GM11168 (cell line): ENCODE measurements around the gene CADM2.

Experiments
- in situ Hi-C: fragments of 300-500 bp; cut with MboI; formaldehyde crosslinking; loops from one replicate; pipeline ENCODE4 v1.12.0; 2022; ENCODE audit warnings: low sequenced_read_pairs; ENCODE audit not compliant: unreplicated experiment

Gene CADM2

GRCh38 chr3:84980456-84980855, 21.7 kb downstream of the CADM2 start:
- in situ Hi-C loops = no loop called here

GRCh38 chr3:84983490-84983889, 24.7 kb downstream of the CADM2 start:
- in situ Hi-C loops = no loop called here

- in situ Hi-C loops = no loop called here
These were observed 25.6 kb downstream of the CADM2 start for GRCh38 chr3:84984429-84984828.

- in situ Hi-C loops = no loop called here
These were observed 27.0 kb downstream of the CADM2 start for GRCh38 chr3:84985795-84986194.

- in situ Hi-C loops = no loop called here
These were observed 29.1 kb downstream of the CADM2 start for GRCh38 chr3:84987706-84988504.

GRCh38 chr3:84989102-84989501, 30.3 kb downstream of the CADM2 start:
- in situ Hi-C loops = no loop called here

GRCh38 chr3:84991422-84991900, 32.7 kb downstream of the CADM2 start:
- in situ Hi-C loops = no loop called here

- in situ Hi-C loops = no loop called here
These were observed 35.2 kb downstream of the CADM2 start for GRCh38 chr3:84993956-84994355.

- in situ Hi-C loops = no loop called here
These were observed 39.8 kb downstream of the CADM2 start for GRCh38 chr3:84998545-84998944.

- in situ Hi-C loops = no loop called here
These were observed 44.7 kb downstream of the CADM2 start for GRCh38 chr3:85003479-85003878.

- in situ Hi-C loops = no loop called here
These were observed 45.4 kb downstream of the CADM2 start for GRCh38 chr3:85004147-85004546.

GRCh38 chr3:85005946-85006345, 47.2 kb downstream of the CADM2 start:
- in situ Hi-C loops = no loop called here

- in situ Hi-C loops = no loop called here
These were observed 48.7 kb downstream of the CADM2 start for GRCh38 chr3:85007195-85008094.

GRCh38 chr3:85020828-85021227, 62.0 kb downstream of the CADM2 start:
- in situ Hi-C loops = no loop called here

- in situ Hi-C loops = no loop called here
These were observed 71.3 kb downstream of the CADM2 start for GRCh38 chr3:85030052-85030451.

GRCh38 chr3:85037203-85037602, 78.4 kb downstream of the CADM2 start:
- in situ Hi-C loops = no loop called here

GRCh38 chr3:85041001-85041400, 82.2 kb downstream of the CADM2 start:
- in situ Hi-C loops = no loop called here

- in situ Hi-C loops = no loop called here
These were observed 82.8 kb downstream of the CADM2 start for GRCh38 chr3:85041562-85042055.

GRCh38 chr3:85050821-85051220, 92.0 kb downstream of the CADM2 start:
- in situ Hi-C loops = no loop called here

- in situ Hi-C loops = no loop called here
These were observed 93.0 kb downstream of the CADM2 start for GRCh38 chr3:85051786-85052185.

GRCh38 chr3:85053626-85054025, 94.8 kb downstream of the CADM2 start:
- in situ Hi-C loops = no loop called here
